ENCODE data around the gene EPHB6. TPM values are rescaled to one million over a fixed set of nuclear protein-coding genes. Genes with fewer than 3 reads are reported as not detected.

Gene EPHB6
- total and polyA plus RNA-seq, 10 of the 15 experiments (the other 5 are each of a cell fraction or from before 2014, with no cell fraction given): 0.06 to 1.3 (median 0.37) TPM; not detected in 2

DNA sequence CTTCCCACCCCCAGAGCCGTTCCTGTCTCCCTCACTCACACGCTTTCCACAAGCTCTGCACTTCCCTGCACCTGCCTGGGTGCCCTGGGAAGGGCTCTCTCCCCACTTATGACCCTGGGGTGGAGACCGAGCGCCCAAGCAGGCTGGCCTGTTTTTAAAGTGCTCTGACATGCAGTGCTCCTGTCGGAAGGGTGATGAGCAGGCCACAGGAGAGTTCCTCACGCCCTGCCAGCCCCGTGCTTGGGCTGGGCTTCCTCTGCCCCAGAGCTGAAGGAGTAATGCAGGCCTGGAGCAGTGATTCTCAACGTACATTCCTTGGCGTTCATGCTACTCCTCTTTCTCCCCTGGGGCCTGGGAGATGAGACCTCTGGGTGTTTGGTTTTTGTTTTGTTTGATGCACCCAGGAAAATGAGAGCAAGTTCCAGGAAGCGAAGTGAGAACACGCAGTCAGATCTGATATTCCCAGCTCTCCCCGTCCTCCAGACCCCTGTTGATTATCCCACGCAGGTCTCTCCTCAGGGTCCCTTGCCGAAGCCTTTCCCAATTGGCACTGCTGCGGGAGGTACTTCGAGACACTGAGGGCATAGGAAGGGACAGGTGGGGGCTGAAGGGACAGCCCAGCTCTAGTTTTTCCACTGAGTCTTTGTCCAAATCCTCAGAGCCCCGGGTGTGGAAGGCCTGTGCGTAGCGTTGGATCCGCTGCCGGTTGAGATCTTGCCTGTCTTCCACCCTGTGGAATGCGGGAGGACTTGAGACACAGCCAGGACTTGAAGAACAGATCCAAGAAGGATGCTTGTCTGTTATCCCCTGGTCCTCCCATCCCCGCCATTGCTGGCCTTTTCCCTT lies 16.6 kb downstream of the EPHB6 start:
- in situ Hi-C loops (cut with MboI) (loop anchor here (5.0 to 10.0 kb wide), 2 partner anchors 131 to 343 kb away; no protein-coding TSS in a partner anchor), intact Hi-C loops (cut with micrococcal nuclease; ENCODE audit: unreplicated experiment) (no loop called here)
- H4K20me1 ChIP-seq (ENCODE audit: control insufficient read depth, insufficient read depth): no peaks in the 10 kb centered on the region
- BruUV-seq (replicated peaks): no TSS peak
- H3K4me1 ChIP-seq (ENCODE audit: control insufficient read depth, insufficient read depth, low read length): no peaks in the 10 kb centered on the region
- H3K4me3 ChIP-seq: no peak overlapping the region
- H3K27me3 ChIP-seq (replicated peaks in 1 of 2; ENCODE audit: control insufficient read depth in 2 of 2, insufficient read depth in 2 of 2, low read length in 1 of 2): no peaks in the 10 kb centered on the region
- SMC1A ChIA-PET (ENCODE audit: uncharacterized antibody, unreplicated experiment): interaction anchor here (1.1 to 2.2 kb wide), 3 partner anchors 13 to 343 kb away, joined by 4 to 13 read pairs (median 5); no protein-coding TSS in a partner anchor
- no peak overlapping the region for H3K27ac ChIP-seq (ENCODE audit: control insufficient read depth, insufficient read depth)
- CTCF ChIA-PET: interaction anchor here (0.7 to 2.8 kb wide), 11 partner anchors 9 to 717 kb away, joined by 3 to 44 read pairs (median 8); partner anchors contain the start of gene EPHB6
- no peak for TF ChIP-seq RAD21 (IDR thresholded peaks at IDR 0.05; ENCODE audit: insufficient read depth, low read depth, low read length)
- TF ChIP-seq NFYB (IDR thresholded peaks at IDR 0.05; ENCODE audit: insufficient read depth, low read depth, low read length): no peak
- TF ChIP-seq ZBED1 (IDR thresholded peaks at IDR 0.05; ENCODE audit: borderline replicate concordance): no peak
- TF ChIP-seq TAF1 (IDR thresholded peaks at IDR 0.05; ENCODE audit: borderline replicate concordance, low read depth, low read length): no peak
- TF ChIP-seq STAT3 (IDR thresholded peaks at IDR 0.05; ENCODE audit: low read depth, low read length): no peak
- no peak for TF ChIP-seq HDAC6 (IDR thresholded peaks at IDR 0.05; ENCODE audit: unreplicated experiment)
- TF ChIP-seq CUX1 (IDR thresholded peaks at IDR 0.05; ENCODE audit: insufficient replicate concordance, low read depth, low read length): no peak
- no peaks in the 10 kb centered on the region for H3K36me3 ChIP-seq (ENCODE audit: control insufficient read depth in 2 of 2, insufficient read depth in 2 of 2, low read length in 1 of 2)
- H3K4me2 ChIP-seq (ENCODE audit: control insufficient read depth, insufficient read depth): no peak overlapping the region
- FAIRE-seq (no peak), DNase-seq (ENCODE audit: low read depth, low spot score) (no peak), ATAC-seq (no peak)
- no peak overlapping the region for H3K9ac ChIP-seq (ENCODE audit: control insufficient read depth, insufficient read depth, low read length)
- no peak overlapping the region for H2AFZ ChIP-seq (ENCODE audit: control insufficient read depth, low read depth, low read length)
- RAD21 ChIA-PET (ENCODE audit: unreplicated experiment): interaction anchor here (1.0 to 2.0 kb wide), 3 partner anchors 130 to 344 kb away, joined by 3 to 9 read pairs (median 3); no protein-coding TSS in a partner anchor
- no peaks in the 10 kb centered on the region for H3K79me2 ChIP-seq (ENCODE audit: control insufficient read depth, insufficient read depth, low read length)
- 32% methylated on average over 23 of the region's 23 CpGs for WGBS (ENCODE audit: insufficient coverage, insufficient replicate concordance, low lambda C conversion rate, missing lambda C conversion rate)
- POLR2A ChIA-PET: no interaction called here
- no peaks in the 10 kb centered on the region; the same call in 2 of the 3 replicates for H3K9me3 ChIP-seq (replicated peaks; ENCODE audit: control insufficient read depth, insufficient read depth, low read length)
